GM12878 (cell line): Measurements from ENCODE around the gene PRDM8.

Experiments
- ATF2 ChIP-seq: IDR thresholded peaks from 2 replicates; pipeline ENCODE4 v1.6.1; 2012; ENCODE audit warnings: low read length, inconsistent platforms
- CTCF ChIP-seq, 3 experiments: IDR thresholded peaks in 2 of 3; conservative IDR thresholded peaks in 1 of 3; 2 replicates each; pipeline ENCODE4 v1.5.1; 2011; ENCODE audit warnings: low read depth in 3 of 3, low read length in 3 of 3, mild to moderate bottlenecking in 3 of 3, control low read depth in 2 of 3, moderate library complexity in 2 of 3, inconsistent platforms in 1 of 3, mixed read lengths in 1 of 3; ENCODE audit not compliant: control insufficient read depth in 2 of 3, insufficient read depth in 1 of 3; ENCODE audit errors: extremely low read depth in 1 of 3
- ESRRA ChIP-seq: IDR thresholded peaks from 2 replicates; pipeline ENCODE4 v1.6.1; 2012; ENCODE audit warnings: mild to moderate bottlenecking, low read length, improper control_type of control experiment
- EZH2 ChIP-seq: IDR thresholded peaks from 2 replicates; pipeline ENCODE4 v1.6.1; 2012; ENCODE audit warnings: low read depth, mild to moderate bottlenecking, control low read depth, inconsistent platforms, low read length, borderline replicate concordance; ENCODE audit not compliant: control insufficient read depth
- HDGF ChIP-seq: fragments of 450-650 bp; IDR thresholded peaks from 2 replicates; pipeline ENCODE4 v1.6.1; 2016; ENCODE audit warnings: antibody characterized with exemption
- JUND ChIP-seq: IDR thresholded peaks from 2 replicates; pipeline ENCODE4 v1.6.1; 2012; ENCODE audit warnings: low read depth, mild to moderate bottlenecking, low read length, improper control_type of control experiment, moderate library complexity
- MAX ChIP-seq: IDR thresholded peaks from 2 replicates; pipeline ENCODE4 v1.6.1; 2012; ENCODE audit warnings: low read depth, low read length, improper control_type of control experiment
- MXI1 ChIP-seq: fragments of 150-350 bp; IDR thresholded peaks from 2 replicates; pipeline ENCODE4 v1.6.1; 2011; ENCODE audit warnings: low read depth, mild to moderate bottlenecking, inconsistent platforms, low read length, improper control_type of control experiment
- NR2C2 ChIP-seq: IDR thresholded peaks from 2 replicates; pipeline ENCODE4 v1.6.1; 2011; ENCODE audit warnings: borderline replicate concordance, low read depth; ENCODE audit not compliant: control insufficient read depth, insufficient read length
- NRF1 ChIP-seq: conservative IDR thresholded peaks from 2 replicates; pipeline ENCODE4 v1.6.1; 2011; ENCODE audit warnings: mild to moderate bottlenecking, low read depth, low read length, improper control_type of control experiment
- POLR2A ChIP-seq: IDR thresholded peaks from 2 replicates; pipeline ENCODE4 v1.6.1; 2011; ENCODE audit warnings: low read depth, mild to moderate bottlenecking, low read length
- TAF1 ChIP-seq: IDR thresholded peaks from 2 replicates; pipeline ENCODE4 v1.6.1; 2011; ENCODE audit warnings: mild to moderate bottlenecking, low read depth, low read length, borderline replicate concordance
- TCF12 ChIP-seq: IDR thresholded peaks from 2 replicates; pipeline ENCODE4 v1.6.1; 2011; ENCODE audit warnings: low read depth, mild to moderate bottlenecking, low read length

- TF ChIP-seq CTCF (IDR thresholded peaks at IDR 0.05 in 2 of 3, conservative IDR thresholded peaks at IDR 0.05 in 1 of 3; ENCODE audit: control insufficient read depth in 2 of 3, extremely low read depth in 1 of 3, insufficient read depth in 1 of 3, low read depth in 3 of 3, low read length in 3 of 3) (no peak), POLR2A (no peak), TCF12 (no peak), MXI1 (no peak), HDGF (no peak), EZH2 (no peak), ESRRA (no peak), MAX (no peak), TAF1 (no peak), JUND (no peak), NRF1 (no peak), ATF2 (no peak), NR2C2 (no peak)
Measured at GRCh38 chr4:80173841-80174240, 23.5 kb upstream of the PRDM8 start.
